ENCODE measurements around the gene COL6A1.
"Not testable (repeated sequence)": the region's sequence is repeated elsewhere in the genome, so short reads cannot be mapped to it uniquely, and the experiment has no call there.

Gene COL6A1

DNA sequence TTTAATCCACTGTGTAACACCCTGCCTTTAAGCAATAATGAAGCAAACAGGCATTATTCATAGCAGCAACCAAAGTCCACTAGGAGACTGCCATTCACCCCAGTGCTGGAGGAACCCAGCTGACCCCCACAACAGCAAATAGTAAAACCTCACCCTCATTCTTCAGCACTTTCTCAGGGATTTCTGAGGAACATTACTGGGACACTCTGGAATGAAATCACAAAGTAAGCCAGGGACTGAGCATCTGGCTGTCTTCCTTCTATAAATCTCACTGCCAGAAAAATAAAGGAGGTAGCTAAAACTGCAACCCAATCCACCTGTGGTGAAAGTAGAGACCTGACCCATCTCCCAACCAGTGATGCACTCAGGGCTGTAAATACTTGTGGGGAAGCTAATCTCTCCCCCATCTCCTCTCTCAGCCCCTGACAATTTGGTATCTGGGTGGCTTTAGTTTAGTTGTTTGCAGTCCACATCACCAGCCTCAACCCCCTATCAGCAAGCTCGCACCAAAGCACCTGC lies 47.1 kb downstream of the COL6A1 start:
- DNase-seq (ENCODE audit: low read depth in 2 of 2), result no peak

DNA sequence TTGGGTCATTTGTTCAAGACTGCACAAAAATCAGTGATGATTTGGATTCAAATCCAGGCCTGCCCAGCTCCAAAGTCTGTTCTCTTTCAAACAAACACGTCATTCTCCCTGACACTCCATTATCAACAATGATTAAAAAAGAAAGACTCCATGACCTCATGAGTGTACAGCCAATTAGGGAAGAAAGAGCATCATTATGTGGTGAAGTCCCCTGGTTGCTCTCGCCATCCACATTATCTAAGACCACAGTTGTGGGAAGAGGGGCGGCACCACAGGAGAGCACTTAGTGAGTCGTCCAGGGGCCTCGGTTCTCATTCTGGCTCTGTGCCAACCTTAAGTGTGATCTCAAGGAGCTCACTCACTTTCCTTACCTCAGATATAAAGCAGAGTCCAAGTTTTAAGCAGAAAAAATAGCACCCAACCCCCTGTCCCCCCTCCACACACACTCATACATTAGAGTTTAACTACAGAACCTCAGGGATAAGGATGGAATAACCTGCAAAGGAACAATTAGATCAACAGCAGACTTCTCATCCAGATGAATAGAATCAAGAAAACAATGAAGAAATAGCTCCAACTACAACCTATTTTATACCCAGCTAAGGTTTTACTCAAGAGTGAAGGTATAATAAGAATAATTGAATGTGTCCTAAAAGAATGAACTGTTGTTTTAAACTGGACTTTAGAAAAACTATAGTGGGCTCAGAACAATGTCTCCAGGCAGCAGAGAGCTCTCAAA lies 47.8 kb downstream of the COL6A1 start:
- no peak for DNase-seq (ENCODE audit: low read depth in 2 of 2)

DNA sequence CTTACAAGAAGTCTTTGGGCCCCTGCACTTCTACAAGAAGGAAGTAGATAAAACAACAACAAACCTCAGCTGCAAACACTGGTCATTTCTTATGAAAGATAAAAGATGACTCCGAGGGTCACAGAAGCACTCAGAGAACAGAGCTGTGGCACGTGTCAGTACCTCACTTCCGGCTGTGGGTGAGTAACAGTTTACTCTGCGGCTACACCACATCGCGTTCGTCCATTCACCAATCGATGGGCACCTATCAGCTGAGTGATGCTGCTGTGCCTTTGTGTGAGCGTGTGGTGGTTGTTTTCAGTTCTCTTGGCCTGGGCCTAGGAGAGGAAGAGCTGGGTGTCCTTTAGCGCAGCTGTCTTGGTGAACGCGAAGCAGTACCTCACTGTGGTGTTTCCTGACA lies 49.9 kb downstream of the COL6A1 start:
- no peak for DNase-seq (ENCODE audit: low read depth in 2 of 2)

DNA sequence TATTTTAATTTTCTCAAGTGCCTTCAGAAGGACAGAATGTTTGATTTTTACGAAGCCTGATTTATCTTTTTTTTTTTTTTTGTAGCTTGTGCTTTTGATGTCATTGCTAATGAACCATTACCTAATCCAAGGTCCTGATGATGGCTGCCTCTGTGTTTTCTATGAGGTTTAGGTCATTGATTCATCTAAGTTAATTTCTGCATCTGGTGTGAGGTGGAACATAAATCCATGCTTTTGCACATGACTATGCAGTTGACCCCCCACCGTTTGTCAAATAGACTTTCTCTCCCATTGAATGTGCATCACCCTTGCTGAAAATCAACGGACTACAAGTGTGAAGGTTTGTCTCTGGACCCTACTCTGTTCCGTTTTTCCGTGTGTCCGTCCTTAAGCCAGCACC lies 50.5 kb downstream of the COL6A1 start:
- DNase-seq (ENCODE audit: low read depth in 2 of 2), result no peak

DNA sequence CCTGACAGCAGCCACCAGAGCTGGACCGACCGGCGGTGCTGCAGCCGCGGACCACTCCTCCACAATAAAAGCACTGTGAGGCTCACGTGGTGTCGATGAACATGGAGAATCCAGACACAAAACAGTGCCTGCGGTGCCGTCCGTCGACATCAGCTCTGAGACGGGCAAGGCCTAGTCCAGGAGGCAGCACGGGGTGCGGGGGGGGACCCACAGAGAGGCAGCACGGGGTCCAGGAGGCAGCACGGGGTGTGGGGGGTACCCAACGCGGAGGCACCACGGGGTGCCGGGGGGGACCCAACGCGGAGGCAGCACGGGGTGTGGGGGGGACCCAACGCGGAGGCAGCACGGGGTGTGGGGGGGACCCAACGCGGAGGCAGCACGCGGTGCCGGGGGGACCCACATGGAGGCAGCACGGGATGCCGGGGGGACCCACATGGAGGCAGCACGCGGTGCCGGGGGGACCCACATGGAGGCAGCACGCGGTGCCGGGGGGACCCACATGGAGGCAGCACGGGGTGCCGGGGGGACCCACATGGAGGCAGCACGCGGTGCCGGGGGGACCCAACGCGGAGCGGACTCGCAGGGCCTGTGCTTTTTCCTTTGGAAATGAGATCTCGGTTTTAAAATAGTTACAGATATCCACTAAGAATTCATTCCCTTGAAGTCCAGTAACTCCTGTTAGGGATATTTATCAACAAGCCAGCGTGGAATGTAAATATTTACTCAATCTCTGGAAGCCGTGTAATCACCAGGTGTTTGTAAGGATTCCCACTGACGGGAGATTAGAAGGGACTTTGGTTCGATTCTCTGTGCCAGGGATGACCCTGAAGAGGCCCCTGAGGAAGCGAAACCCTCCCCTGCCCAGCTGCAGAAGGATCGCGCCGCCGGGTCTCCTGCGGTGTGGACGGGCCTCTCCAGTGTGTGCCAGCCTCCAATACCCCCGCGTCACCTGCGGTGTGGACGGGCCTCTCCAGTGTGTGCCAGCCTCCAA lies 52.1 kb downstream of the COL6A1 start:
- DNase-seq (ENCODE audit: low read depth in 2 of 2), result no peak

DNA sequence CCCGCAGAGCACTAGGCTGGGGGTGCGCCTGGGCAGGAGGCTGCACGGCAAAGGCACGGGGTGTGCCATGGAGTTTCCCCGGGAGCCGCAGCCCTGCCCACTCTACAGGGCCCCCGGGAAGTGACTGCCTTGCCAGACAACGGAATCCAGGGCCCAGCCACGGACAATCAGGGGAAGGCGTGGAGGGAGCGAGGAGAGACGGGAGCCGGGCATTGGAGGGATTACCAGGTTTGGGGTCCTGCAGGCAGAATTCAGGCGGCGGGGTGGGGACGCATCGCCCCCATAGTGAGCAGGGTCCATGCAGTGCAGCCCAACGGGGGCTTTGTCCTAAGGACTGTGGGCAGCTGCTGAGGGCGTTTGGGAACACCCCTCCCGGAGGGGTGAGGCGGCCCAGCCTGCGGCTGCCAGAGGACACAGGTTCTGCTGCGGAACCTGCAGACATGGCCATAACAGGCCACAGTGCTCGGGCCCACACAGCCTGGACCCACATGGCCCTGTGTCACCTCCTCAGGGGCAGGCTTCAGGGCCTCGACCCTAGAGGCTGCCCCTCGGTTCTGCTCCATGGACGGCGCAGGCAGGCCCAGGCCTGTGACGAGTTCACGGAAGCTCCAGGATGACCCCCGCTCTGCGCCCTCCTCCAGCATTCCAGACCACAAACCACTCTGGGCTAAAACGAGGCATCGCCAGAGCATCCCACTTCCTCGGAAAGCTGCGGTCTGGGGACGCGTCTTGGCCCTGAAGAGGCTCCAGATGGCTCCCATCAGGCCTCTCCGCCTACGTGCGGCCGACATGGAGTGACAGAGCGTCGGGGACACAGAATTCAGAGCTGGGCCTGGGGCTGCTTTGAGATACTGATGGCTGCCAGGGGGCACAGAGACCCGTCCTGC lies 54.5 kb downstream of the COL6A1 start:
- DNase-seq (ENCODE audit: low read depth in 2 of 2), result no peak

DNA sequence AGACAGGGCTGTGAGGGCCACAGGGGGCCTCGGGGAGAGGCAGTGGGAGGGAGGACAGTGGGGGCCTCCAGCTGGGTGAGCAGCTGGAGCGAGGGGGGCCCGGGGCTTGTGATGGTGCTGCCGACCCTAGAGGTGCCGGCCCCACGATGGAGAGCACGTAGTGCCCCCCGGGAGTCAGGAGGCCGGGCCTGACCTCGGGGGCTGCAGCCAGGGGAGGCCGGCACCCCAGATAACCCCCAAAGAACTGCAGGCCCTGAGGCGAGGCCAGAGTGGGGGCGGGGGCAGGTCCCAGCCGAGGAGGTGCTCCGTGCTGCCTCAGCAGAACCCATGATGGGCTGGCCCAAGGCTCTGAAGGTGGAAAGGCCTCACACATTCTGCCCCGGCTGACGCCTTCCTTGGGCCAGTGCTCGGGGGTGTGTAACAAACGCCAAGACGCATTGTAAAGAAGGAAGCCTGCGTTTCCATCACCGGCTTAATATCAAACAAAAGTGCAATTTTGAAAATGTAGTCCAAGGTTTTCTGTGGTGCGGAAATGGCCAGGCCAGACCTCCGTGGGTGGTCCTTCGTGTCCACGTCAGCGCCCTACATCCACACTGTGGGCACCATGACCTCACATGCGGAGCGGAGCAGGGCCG lies 55.2 kb downstream of the COL6A1 start:
- DNase-seq (ENCODE audit: low read depth in 2 of 2), result no peak

DNA sequence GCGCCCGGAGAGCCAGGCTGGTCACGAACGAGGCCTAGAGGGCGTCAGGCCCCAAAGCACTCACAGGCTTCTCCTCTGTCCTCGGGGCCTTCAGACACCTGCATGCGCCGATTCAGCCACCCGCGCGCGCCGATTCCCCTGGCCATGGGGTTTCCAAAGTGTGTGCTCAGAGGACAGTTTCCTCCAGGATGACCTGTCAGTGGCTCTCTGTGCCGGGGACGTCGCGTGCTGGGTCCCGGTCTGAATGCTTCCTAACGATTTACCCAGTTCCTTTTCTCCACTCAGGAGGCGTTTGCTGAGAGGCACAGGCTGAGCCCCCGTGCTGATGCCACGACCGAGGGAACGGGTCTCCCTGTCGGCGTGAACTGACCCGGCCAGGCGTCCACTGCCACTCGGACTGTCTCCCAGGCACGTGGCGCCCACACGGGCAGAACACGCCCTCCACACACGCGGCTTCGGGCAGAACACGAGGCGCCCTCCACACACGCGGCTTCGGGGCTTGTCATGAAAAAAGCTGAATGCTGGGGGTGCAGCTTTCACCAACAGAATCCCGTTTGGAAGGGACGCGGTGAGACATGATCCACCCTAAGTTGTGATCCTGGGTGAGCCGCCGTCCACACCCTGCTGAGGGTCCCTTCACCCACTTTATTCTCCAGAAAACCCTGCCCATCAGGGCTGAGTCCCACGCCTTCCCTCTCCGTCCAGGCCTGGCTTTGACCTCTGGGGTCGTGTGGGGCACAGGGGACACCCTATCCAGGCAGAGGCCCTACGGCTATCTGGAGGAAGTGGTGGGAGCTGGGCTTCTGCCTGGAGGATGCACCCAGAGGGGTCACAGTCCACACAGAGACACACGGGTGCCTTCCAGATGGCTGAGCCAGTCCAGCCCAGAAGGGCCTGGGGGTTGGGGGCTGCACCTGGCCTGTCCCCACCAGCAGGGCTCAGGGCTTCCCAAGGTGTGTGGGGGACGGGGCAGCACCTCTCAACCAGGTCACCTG lies 56.1 kb downstream of the COL6A1 start:
- DNase-seq (ENCODE audit: low read depth in 2 of 2), result no peak

DNA sequence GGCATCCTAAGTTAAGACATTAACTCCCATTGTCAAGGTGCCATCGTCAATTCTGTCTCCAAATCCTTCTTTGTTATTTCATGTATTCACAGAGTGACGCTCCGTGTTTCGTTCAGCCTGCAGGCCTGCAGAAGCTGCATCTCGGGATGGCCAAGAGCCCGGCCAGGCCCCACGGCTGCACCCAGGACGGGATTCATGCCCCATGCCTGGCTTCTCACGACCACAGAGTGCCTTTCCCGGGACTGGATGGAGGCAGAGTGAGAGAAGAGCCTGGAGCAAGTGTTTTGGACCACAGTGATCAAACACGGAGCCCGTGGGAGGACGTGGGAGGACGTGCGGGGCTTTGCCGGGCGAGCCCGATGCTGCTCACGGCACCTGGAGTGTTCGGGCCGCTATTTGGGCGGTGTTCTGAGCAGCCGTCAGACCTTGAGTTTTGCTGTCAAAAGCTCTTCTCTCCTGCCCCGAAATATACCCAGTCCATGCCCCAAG lies 56.8 kb downstream of the COL6A1 start:
- no peak for DNase-seq (ENCODE audit: low read depth in 2 of 2)

DNA sequence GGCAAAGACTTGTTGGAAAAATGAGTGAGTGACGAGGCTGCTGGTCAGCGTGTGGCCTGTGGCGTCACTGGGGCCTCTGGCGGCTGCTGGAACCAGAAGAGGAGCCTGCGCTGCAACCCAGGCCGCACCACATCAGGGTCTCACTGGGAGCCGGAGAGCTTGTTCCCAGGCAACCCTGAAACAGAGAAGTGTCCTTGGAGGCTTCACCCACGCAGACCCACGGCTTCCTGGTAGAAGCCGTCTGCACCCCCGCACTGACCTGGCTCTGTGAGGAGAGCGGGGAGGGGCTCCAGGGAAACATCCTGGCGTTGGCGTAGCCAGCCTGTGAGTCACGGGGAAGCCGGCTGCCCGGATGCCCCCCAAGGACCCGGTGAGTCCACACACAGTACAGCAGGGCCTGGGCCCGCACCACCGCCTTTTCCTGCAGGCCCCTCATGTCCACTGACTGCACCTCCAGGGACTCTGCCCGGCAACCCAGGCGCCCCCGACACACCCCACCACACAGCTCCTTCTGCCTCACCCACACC lies 57.4 kb downstream of the COL6A1 start:
- no peak for DNase-seq (ENCODE audit: low read depth in 2 of 2)

DNA sequence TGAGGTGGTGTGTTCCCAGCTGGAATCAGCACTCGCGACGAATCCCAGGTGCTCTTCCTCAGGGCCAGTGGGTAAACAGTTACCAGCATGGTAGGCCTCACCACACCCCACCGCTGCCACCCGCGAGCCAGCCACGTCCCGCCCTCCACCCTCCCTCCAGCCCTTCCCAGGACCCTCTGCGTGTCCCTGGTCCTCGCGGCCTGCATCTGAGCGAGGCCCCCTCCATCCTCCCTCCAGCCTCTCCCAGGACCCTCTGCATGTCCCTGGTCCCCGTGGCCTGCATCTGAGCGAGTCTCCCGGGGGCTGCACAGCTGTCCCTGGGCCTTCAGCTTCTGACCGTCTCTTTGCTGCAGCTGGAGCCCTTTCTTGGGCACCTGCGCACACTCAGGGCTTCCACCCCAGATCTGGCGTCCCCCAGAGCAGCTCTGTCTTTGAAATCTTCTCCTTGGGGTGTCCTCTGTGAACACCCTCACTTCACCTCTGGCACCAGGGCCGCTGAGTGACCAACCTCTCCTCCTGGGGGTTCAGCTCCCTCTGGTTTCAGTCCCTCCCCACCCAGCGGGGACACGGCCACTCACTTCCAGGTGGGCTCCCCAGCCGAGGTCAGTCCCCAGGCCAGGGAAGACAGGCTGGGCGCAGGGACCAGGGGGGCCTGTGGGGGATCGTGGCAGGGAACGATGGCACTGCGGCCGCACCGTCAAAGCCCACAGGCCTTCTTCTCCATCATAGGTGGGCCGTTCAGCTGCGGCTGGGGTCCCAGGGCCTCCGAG lies 58.5 kb downstream of the COL6A1 start:
- DNase-seq (ENCODE audit: low read depth in 2 of 2), result no peak

DNA sequence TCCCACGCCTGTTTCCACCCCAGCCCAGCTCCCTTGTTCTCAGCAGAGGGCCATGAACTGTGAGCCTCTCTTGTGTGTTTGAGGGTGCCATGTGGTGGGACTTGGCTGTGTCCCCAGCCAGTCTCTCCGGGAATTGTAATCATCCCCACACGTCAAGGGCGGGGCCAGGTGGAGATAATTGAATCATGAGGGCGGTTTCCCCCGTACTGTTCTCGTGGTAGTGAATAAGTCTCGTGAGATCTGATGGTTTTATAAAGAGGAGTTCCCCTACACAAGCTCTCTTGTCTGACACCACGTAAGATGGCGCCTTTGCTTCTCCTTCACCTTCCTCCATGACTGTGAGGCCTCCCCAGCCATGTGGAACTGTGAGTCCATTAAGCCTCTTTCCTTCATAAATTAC lies 59.1 kb downstream of the COL6A1 start:
- no peak for DNase-seq (ENCODE audit: low read depth in 2 of 2)

DNA sequence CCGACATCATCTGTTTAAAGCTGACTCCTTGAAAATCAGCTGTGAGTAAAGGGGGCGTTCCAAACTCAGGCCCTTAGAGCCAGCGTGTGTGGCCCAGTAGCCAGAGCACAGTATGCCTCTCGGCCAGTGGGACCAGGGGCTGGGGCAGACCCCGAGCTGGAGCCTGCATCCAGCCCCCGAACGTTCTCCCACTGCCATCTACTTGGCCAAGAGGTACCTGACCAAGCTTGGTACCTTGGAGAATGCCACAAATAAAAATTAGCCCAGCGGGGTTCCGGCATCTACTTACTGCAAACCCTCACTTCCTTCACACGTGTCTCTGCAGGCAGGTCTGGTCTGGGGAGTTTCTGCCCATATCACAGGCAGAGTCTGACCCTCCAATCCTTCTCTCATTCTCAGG lies 59.6 kb downstream of the COL6A1 start:
- no peak for DNase-seq (ENCODE audit: low read depth in 2 of 2)

DNA sequence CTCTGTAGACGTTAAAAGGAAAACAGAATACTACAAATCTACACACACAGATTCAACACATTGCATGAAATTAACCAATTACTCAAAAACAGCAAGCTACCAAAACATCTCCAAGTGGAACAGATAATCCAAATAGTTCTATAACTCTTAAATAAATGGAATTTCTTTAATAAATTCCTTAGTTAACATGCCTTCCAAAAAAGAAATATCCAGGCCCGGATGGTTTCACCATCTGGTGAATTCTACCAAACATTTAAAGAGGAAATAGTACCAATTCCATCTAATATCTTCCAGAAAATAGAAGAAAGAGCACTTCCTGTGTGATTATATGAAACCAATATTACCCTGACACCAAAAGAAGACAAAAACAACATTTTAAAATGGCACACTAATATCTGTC lies 63.6 kb downstream of the COL6A1 start:
- no peak for DNase-seq (ENCODE audit: low read depth in 2 of 2)

DNA sequence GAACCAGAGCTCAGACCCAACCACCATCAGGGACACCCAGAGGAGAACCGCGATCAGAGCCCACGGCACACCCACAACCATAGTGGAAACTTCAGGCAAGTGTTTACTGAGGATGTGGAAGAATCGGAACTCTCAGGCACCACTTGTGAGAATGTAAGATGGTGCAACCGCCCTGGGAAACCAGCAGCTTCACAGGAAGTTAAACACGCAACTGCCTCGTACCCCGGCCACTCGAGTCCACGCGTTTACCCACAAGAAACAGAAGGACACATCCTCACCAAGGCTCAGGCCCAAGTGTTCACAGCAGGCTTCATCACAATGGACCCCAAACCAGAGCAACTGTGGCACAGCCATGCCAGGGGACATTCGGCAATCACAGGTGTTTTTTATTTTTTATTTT lies 64.9 kb downstream of the COL6A1 start:
- DNase-seq (ENCODE audit: low read depth in 2 of 2), result no peak

DNA sequence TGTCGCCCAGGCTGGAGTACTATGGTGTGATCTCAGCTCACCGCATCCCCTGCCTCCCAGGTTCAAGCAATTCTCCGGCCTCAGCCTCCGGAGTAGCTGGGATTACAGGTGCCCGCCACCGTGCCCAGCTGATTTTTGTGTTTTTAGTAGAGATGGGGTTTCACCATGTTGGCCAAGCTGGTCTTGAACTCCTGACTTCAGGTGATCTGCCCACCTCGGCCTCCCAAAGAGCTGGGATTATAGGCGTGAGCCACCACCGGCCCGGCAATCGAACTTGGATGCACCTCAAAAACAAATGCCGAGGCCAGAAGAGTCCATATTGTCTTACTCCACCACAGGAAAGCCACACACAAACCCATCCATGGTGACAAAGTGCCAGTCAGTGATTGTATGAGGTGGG lies 65.3 kb downstream of the COL6A1 start:
- not testable (repeated sequence) for DNase-seq (ENCODE audit: low read depth in 2 of 2)

DNA sequence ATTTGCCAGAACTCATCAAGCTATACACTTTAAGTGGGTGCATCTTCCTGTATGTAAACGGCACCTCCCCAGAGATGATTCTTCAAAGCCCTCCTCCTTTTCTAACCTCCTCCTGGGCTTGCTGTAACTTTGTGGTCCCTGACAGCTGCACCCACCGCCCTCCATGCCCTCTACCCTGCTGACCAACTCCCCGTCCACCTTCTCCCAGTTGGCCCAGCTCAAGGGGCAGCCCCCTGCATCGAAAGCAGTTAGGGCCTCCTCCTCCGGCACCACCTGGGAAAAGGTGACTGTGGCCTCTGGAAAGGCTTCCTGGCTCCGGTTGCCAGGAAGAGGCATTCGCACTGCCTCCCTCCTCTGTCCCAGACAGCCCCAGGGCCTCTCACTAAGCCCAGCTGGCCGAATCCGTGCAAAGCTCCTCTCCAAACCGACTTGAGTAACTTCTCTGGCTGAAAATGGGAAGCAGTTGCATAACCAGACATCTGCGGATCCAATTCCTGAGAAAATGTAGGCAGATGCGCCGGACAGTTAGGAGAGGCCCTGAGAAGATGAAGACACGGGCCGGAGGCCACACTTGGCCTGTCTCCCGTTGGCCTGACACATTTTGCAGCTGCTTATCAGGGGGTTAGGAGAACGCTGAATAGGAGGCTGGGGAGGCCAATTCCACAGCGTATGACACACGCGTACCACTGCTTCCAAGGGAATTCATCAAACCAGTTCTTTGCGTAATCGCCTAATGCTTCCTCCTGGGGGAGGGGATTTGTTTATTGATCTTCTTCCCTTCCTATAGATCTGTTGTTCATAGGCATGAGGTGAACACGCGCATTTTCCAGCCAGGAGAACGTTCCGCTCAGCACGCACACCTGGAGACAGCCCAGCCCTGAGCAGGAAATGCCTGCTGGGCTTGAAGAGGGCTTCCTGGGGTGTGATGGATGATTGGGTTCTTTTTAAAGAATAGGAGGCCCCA lies 67.6 kb downstream of the COL6A1 start:
- no peak for DNase-seq (ENCODE audit: low read depth in 2 of 2)

All from activated CD4-positive, alpha-beta T cell treated with anti-CD3 and anti-CD28 coated beads for 24 hours (primary cell).